GM12874 (cell line): ENCODE data around the gene APOO.

ENCODE experiments used
- TF ChIP-seq, protein P1 (sequence below): IDR thresholded peaks from 2 replicates; pipeline ENCODE4 v1.5.1; 2011; ENCODE audit warnings: low read depth, mild to moderate bottlenecking, control low read depth, low read length, moderate library complexity; ENCODE audit not compliant: insufficient read depth

APOO gene

DNA sequence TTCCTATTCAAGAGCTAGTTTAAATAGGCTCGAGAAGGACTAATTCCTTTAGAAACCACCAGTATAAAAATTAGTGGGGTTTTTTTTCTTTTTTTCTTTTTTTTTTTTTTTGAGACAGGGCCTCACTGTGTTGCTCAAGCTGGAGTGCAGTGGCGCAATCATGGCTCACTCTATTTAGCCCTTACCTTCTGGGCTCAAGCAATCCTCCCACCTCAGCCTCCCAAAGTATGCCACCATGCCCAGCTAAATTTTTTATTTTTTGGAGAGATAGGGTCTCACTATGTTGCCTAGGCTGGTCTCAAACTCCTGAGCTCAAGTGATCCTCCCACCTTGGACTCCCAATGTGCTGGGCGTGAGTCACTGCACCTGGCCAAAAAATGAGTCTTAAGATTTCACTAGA lies 52.8 kb downstream of the APOO start:
- TF ChIP-seq, protein P1, sequence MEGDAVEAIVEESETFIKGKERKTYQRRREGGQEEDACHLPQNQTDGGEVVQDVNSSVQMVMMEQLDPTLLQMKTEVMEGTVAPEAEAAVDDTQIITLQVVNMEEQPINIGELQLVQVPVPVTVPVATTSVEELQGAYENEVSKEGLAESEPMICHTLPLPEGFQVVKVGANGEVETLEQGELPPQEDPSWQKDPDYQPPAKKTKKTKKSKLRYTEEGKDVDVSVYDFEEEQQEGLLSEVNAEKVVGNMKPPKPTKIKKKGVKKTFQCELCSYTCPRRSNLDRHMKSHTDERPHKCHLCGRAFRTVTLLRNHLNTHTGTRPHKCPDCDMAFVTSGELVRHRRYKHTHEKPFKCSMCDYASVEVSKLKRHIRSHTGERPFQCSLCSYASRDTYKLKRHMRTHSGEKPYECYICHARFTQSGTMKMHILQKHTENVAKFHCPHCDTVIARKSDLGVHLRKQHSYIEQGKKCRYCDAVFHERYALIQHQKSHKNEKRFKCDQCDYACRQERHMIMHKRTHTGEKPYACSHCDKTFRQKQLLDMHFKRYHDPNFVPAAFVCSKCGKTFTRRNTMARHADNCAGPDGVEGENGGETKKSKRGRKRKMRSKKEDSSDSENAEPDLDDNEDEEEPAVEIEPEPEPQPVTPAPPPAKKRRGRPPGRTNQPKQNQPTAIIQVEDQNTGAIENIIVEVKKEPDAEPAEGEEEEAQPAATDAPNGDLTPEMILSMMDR = no peak

DNA sequence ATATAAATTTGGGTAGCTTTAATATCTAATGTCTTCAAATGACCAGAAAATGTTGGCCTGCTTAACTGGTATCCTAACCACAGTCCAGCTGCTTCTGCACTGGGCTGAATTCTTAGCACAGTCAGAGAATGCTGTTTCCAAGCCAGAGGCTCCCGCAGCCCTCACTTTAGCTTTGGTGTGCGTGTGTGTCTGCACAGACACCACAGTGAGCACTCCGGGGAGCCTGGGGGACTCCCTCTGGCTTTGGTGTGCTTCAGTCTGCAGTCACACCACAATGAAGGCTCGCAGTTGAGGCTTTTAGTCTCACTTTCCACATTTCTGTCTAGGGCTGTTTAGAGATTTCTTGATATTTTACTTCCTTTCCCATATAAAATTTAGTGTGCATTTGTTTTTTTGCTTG lies 53.6 kb downstream of the APOO start:
- TF ChIP-seq, protein P1 = no peak

DNA sequence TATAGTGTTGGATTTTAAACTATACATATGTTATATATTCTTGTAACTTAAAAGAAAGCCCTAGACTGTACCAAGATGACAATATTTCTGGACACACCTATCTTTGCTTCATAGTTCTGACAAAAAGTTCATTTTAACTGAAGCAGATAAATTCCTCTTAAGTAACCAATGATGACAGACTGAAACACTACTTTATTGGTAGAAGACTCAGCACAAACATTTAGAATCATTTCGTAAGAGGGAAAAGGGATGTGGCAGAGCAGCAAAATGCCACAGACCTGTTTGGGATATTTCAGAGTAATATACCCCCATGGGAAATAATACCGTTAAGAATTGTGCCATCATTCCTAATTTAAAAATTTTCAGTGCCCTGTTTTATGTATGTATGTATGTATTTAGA lies 56.2 kb downstream of the APOO start:
- TF ChIP-seq, protein P1 = no peak

DNA sequence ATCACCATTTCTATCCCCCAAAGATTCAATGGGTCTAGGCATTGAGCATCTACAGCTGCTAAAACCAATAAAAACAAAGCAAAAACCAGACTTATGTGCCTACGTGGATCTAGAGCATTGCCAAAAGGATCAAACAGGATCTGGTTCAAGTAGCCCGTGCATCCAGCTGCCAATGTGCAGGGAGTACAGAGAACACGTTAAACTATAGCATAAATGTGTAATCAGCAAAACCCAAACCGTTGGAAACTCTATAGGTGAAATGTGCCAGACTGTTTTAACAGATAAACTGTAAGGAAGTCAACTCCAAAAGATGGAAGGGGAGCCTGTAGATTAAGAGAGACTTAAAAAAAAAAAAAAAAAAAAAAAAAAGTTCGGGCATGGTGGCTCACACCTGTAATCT lies 58.5 kb downstream of the APOO start:
- TF ChIP-seq, protein P1 = no peak

DNA sequence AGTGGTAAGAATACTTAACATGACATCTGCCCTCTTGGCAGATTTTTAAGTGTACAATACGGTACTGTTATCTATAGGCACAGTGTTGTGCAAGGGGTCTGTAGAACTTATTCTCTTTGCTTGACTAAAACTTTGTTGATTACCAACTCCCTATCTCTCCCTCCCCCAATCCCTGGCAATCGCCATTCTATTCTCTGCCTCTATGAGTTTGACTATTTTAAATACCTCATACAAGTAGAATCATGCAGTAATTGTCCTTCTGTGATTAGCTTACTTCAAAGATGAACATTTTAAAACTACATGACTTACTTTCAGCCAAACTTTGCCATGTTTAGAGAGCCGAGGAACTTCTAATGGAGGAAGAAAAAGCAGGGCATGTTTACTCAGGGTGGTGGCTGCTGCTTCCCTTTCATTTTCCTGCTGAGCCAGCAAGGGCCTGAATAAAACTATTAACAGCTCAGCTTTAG lies 62.4 kb downstream of the APOO start:
- TF ChIP-seq, protein P1 = no peak

DNA sequence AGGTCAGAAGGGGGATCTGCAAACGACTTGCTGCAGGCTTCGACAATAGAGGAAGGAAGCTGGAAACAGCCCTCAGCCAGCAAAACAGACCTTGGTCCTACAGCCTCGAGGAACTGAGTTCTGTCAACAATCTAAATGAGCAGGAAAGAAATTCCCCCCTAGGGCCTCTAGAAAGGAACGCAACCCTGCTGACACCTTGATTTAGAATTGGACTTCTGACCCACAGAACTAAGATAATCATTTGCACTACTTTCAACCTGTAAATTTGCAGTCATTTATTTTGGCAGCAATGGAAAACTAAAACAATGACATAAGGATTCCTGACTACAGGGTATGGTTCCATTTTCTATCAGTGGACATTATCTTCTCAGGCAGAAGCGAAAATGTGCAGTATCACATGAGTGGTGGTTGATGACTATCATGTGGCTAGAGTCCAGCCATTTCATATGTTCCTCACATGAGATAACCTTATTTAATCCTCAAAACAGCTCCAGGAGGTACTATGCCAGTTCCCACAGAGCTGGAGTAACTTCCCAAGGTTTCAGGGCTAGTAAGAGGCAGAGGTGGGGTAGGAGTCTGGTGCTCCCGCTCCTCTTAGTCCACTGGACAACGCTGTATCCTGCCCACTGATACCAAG lies 63.1 kb downstream of the APOO start:
- TF ChIP-seq, protein P1 = no peak

DNA sequence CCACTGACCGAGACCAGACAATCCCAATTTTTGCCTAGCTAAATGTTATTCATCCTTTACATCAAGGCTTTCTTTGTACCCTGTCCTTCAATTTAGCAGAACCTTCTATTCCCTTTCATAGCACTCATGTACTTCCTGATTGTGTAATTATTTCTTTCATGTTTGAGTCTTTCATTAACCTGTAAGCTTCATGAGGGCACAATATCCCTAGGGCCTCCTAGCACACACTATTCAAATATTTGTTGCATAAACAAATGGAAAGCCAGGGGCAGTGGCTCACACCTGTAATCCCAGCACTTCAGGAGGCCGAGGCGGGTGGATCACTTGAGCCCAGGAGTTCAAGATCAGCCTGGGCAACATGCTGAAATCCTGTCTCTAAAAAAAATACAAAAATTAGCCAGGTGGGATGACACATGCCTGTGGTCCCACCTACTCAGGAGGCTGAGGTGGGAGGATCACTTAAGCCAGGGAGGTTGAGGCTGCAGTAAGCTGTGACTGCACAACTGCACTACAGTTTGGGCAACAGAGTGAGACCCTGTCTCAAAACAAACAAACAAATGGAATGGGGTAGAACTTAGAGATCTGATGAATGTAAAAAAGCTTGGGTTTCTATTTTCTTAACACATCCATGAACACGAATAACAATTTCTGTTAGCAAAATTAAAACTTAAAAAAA lies 65.8 kb downstream of the APOO start:
- TF ChIP-seq, protein P1 = no peak
